ENCODE results near the gene ZC3HAV1L.

Gene ZC3HAV1L

DNA sequence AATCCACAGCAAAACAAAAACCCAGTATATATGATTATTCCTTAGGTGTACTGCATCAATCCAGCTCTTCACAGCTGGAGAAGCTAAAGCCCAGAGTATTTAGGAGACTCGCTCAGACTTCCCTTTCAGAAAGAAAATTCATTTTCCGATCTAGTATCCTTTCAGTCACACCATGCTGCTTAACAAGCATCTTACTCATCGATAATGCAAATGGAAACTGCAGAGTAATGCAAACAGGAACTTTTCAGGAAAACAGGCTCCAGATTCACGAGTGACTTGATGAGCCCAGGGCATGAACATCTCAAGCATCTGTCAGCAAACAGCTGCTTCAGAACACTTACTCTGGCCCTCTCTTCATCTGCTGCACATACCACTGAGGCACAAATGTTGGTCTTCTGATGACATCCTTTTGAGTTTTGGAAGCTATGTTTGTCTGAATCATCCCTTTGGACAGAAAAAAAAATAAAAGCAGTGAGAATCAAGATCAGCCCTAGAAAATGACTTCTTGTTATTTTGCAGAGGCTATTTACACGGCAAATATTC, 24.9 kb upstream of the ZC3HAV1L start:
- Histone ChIP-seq H4K91ac (ENCODE audit: low read depth, low read length) (no peak overlapping the region), H2BK12ac (ENCODE audit: low read length) (no peak overlapping the region), H3K18ac (ENCODE audit: low read length) (no peak overlapping the region), H3K79me1 (ENCODE audit: low read length) (no peaks in the 10 kb centered on the region), H2BK5ac (ENCODE audit: low read depth, low read length, poor library complexity) (no peak overlapping the region), H2AFZ (ENCODE audit: insufficient read depth, low read length, poor library complexity) (no peak overlapping the region), H3K14ac (ENCODE audit: low read length) (no peak overlapping the region), H3K79me2 (ENCODE audit: control insufficient read depth, insufficient read depth, low read length, poor library complexity) (no peaks in the 10 kb centered on the region), H2BK120ac (ENCODE audit: insufficient read depth, low read length, poor library complexity) (no peak overlapping the region), H3K9me3 (ENCODE audit: insufficient read depth, low read depth, low read length) (no peaks in the 10 kb centered on the region), H4K12ac (ENCODE audit: low read depth, low read length) (no peak overlapping the region), H4K8ac (ENCODE audit: low read depth, low read length) (no peak overlapping the region), H3K9ac (ENCODE audit: low read length) (no peak overlapping the region), H3K23ac (ENCODE audit: low read length) (no peak overlapping the region), H3K27ac (ENCODE audit: low read depth, low read length) (no peak overlapping the region), H3K4me1 (ENCODE audit: control insufficient read depth in 1 of 2, insufficient read depth in 2 of 2, low read length in 2 of 2) (no peaks in the 10 kb centered on the region), H3K4me3 (ENCODE audit: low read depth, low read length) (no peak overlapping the region), H3K4me2 (ENCODE audit: low read length) (no peak overlapping the region), H3K4ac (ENCODE audit: low read depth, low read length) (no peak overlapping the region), H3K36me3 (ENCODE audit: control insufficient read depth in 1 of 2, insufficient read depth in 2 of 2, low read length in 2 of 2) (peaks cover 6 to 7% of the 10 kb centered on the region in 2 experiments), H2AK5ac (ENCODE audit: low read length) (no peak overlapping the region), H3K27me3 (ENCODE audit: insufficient read depth, low read length) (no peaks in the 10 kb centered on the region)
- no peak for DNase-seq
- WGBS (ENCODE audit: extremely low coverage, insufficient coverage, insufficient read length), result no CpG with 5 or more reads among the region's 5 CpGs

DNA sequence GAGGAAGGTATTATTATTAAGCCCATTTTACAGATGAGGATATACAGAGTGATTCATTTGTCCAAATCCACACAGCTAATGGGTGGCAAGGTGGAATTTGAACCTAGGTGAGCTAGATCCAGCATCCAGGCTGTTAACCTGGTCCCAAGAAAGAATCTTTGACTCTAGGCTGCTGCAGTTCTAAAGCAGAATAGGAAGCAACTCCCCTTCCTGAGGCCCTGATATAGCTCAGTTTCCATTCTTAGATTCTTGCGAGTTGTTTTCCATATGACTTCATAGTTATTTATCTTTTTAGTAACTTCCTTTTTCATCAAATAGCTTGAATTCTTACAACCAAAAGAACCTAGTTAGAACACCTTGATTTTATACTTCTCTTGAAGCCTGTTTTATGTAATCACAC, 24.1 kb upstream of the ZC3HAV1L start:
- H4K12ac ChIP-seq (ENCODE audit: low read depth, low read length), result no peak overlapping the region
- WGBS (ENCODE audit: extremely low coverage, insufficient coverage, insufficient read length), result no CpG with 5 or more reads among the region's 1 CpG
- H2AK5ac ChIP-seq (ENCODE audit: low read length), result no peak overlapping the region

DNA sequence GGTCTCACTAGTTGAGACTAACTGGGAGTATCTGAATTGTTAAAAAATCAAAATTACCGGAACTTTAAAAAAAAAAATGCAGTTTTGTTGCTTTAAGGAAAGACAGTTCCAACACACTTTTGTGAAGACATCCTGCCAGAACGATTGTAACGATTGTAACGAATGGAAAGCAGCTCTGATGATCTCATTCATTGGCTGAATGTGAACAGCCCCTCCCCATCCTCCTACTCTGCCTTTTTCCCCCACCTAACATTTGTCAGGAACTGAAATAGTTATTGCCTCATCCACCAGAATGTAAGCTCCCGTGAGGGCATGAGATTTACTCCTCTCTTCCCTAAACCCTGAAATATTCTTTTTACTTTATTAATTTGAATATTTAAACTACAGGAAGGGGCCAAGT, 23.1 kb upstream of the ZC3HAV1L start:
- Histone ChIP-seq H3K27ac (ENCODE audit: low read depth, low read length) (no peak overlapping the region), H2AK5ac (ENCODE audit: low read length) (no peak overlapping the region), H4K12ac (ENCODE audit: low read depth, low read length) (no peak overlapping the region), H3K27me3 (ENCODE audit: insufficient read depth, low read length) (no peaks in the 10 kb centered on the region), H3K9ac (ENCODE audit: low read length) (no peak overlapping the region), H3K79me2 (ENCODE audit: control insufficient read depth, insufficient read depth, low read length, poor library complexity) (no peaks in the 10 kb centered on the region), H2BK12ac (ENCODE audit: low read length) (no peak overlapping the region), H3K36me3 (ENCODE audit: control insufficient read depth in 1 of 2, insufficient read depth in 2 of 2, low read length in 2 of 2) (peaks cover 0 to 2% of the 10 kb centered on the region in 2 experiments), H3K9me3 (ENCODE audit: insufficient read depth, low read depth, low read length) (no peaks in the 10 kb centered on the region), H3K79me1 (ENCODE audit: low read length) (no peaks in the 10 kb centered on the region), H2BK120ac (ENCODE audit: insufficient read depth, low read length, poor library complexity) (no peak overlapping the region), H3K14ac (ENCODE audit: low read length) (no peak overlapping the region), H3K23ac (ENCODE audit: low read length) (no peak overlapping the region), H4K8ac (ENCODE audit: low read depth, low read length) (no peak overlapping the region), H3K18ac (ENCODE audit: low read length) (no peak overlapping the region), H3K4me2 (ENCODE audit: low read length) (no peak overlapping the region), H3K4me3 (ENCODE audit: low read depth, low read length) (no peak overlapping the region), H2AFZ (ENCODE audit: insufficient read depth, low read length, poor library complexity) (no peak overlapping the region), H3K4ac (ENCODE audit: low read depth, low read length) (no peak overlapping the region), H4K91ac (ENCODE audit: low read depth, low read length) (no peak overlapping the region), H2BK5ac (ENCODE audit: low read depth, low read length, poor library complexity) (no peak overlapping the region), H3K4me1 (ENCODE audit: control insufficient read depth in 1 of 2, insufficient read depth in 2 of 2, low read length in 2 of 2) (no peaks in the 10 kb centered on the region)
- no CpG with 5 or more reads among the region's 5 CpGs for WGBS (ENCODE audit: extremely low coverage, insufficient coverage, insufficient read length)
- DNase-seq, result no peak

More for the DNA sequence above, 24.1 kb upstream of the ZC3HAV1L start:
- Histone ChIP-seq H3K79me1 (ENCODE audit: low read length) (no peaks in the 10 kb centered on the region), H2AFZ (ENCODE audit: insufficient read depth, low read length, poor library complexity) (no peak overlapping the region), H3K18ac (ENCODE audit: low read length) (no peak overlapping the region), H3K36me3 (ENCODE audit: control insufficient read depth in 1 of 2, insufficient read depth in 2 of 2, low read length in 2 of 2) (peaks cover 6 to 7% of the 10 kb centered on the region in 2 experiments), H2BK120ac (ENCODE audit: insufficient read depth, low read length, poor library complexity) (no peak overlapping the region), H3K9ac (ENCODE audit: low read length) (no peak overlapping the region), H3K9me3 (ENCODE audit: insufficient read depth, low read depth, low read length) (no peaks in the 10 kb centered on the region), H3K4me3 (ENCODE audit: low read depth, low read length) (no peak overlapping the region), H3K79me2 (ENCODE audit: control insufficient read depth, insufficient read depth, low read length, poor library complexity) (no peaks in the 10 kb centered on the region), H4K8ac (ENCODE audit: low read depth, low read length) (no peak overlapping the region), H3K4me2 (ENCODE audit: low read length) (no peak overlapping the region), H4K91ac (ENCODE audit: low read depth, low read length) (no peak overlapping the region), H3K14ac (ENCODE audit: low read length) (no peak overlapping the region), H2BK12ac (ENCODE audit: low read length) (no peak overlapping the region), H3K4me1 (ENCODE audit: control insufficient read depth in 1 of 2, insufficient read depth in 2 of 2, low read length in 2 of 2) (no peaks in the 10 kb centered on the region), H3K27ac (ENCODE audit: low read depth, low read length) (no peak overlapping the region), H2BK5ac (ENCODE audit: low read depth, low read length, poor library complexity) (no peak overlapping the region), H3K4ac (ENCODE audit: low read depth, low read length) (no peak overlapping the region), H3K23ac (ENCODE audit: low read length) (no peak overlapping the region), H3K27me3 (ENCODE audit: insufficient read depth, low read length) (no peaks in the 10 kb centered on the region)
- no peak for DNase-seq

DNA sequence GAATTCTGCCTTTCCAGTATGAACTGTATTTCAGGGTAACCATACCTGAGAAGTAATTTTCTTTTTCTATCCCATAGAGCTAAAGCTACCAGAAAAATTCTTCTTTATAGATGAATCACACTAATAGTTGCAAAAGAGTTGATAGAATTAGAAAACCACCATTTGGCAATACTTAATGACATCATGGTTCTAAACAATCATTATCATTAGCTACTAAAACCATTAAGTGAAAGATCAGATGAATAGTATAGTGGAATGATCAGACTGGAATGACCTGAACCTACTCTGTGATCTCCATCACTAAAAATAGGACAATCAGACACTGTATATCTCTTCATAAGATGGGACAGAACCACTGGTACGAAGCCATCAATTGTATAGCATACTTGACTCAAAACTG, 19.8 kb upstream of the ZC3HAV1L start:
- Histone ChIP-seq H3K79me1 (ENCODE audit: low read length) (no peaks in the 10 kb centered on the region), H2BK12ac (ENCODE audit: low read length) (no peak overlapping the region), H3K9me3 (ENCODE audit: insufficient read depth, low read depth, low read length) (no peaks in the 10 kb centered on the region), H3K4me1 (ENCODE audit: control insufficient read depth in 1 of 2, insufficient read depth in 2 of 2, low read length in 2 of 2) (no peaks in the 10 kb centered on the region), H4K12ac (ENCODE audit: low read depth, low read length) (no peak overlapping the region), H3K4ac (ENCODE audit: low read depth, low read length) (no peak overlapping the region), H3K36me3 (ENCODE audit: control insufficient read depth in 1 of 2, insufficient read depth in 2 of 2, low read length in 2 of 2) (peaks cover 2 to 4% of the 10 kb centered on the region in 2 experiments), H2AFZ (ENCODE audit: insufficient read depth, low read length, poor library complexity) (no peak overlapping the region), H3K27me3 (ENCODE audit: insufficient read depth, low read length) (no peaks in the 10 kb centered on the region), H3K79me2 (ENCODE audit: control insufficient read depth, insufficient read depth, low read length, poor library complexity) (no peaks in the 10 kb centered on the region), H3K4me2 (ENCODE audit: low read length) (no peak overlapping the region), H3K14ac (ENCODE audit: low read length) (no peak overlapping the region), H3K18ac (ENCODE audit: low read length) (no peak overlapping the region), H2BK120ac (ENCODE audit: insufficient read depth, low read length, poor library complexity) (no peak overlapping the region), H3K23ac (ENCODE audit: low read length) (no peak overlapping the region), H3K9ac (ENCODE audit: low read length) (no peak overlapping the region), H4K91ac (ENCODE audit: low read depth, low read length) (no peak overlapping the region), H4K8ac (ENCODE audit: low read depth, low read length) (no peak overlapping the region), H3K27ac (ENCODE audit: low read depth, low read length) (no peak overlapping the region), H2AK5ac (ENCODE audit: low read length) (no peak overlapping the region), H2BK5ac (ENCODE audit: low read depth, low read length, poor library complexity) (no peak overlapping the region), H3K4me3 (ENCODE audit: low read depth, low read length) (no peak overlapping the region)
- DNase-seq, result no peak
- no CpG with 5 or more reads among the region's 1 CpG for WGBS (ENCODE audit: extremely low coverage, insufficient coverage, insufficient read length)

Data from trophoblast cell (in vitro differentiated cells and primary cell).